Nephron (organoid): ENCODE measurements around the gene GAST.
"Not testable (repeated sequence)": the region's sequence is repeated elsewhere in the genome, so short reads cannot be mapped to it uniquely, and the experiment has no call there.

Source experiments
- H3K27ac Mint-ChIP-seq, 3 experiments: 2 replicates each; pipeline ENCODE4 v1.8.0; 2020; ENCODE audit warnings: mixed read lengths in 3 of 3, mild to moderate bottlenecking in 2 of 3, moderate library complexity in 1 of 3
- H3K27me3 Mint-ChIP-seq: 2 replicates; pipeline ENCODE4 v1.8.0; 2021; ENCODE audit warnings: low read depth, mild to moderate bottlenecking, moderate library complexity, mixed read lengths
- H3K36me3 Mint-ChIP-seq: 2 replicates; pipeline ENCODE4 v1.8.0; 2020; ENCODE audit warnings: low read depth, mixed read lengths
- H3K4me1 Mint-ChIP-seq: 2 replicates; pipeline ENCODE4 v1.8.0; 2020; ENCODE audit warnings: mixed read lengths
- H3K4me3 Mint-ChIP-seq, 3 experiments: 2 replicates each; pipeline ENCODE4 v1.8.0; 2020; ENCODE audit warnings: mild to moderate bottlenecking in 3 of 3, mixed read lengths in 3 of 3, moderate library complexity in 2 of 3
- H3K9me3 Mint-ChIP-seq: 2 replicates; pipeline ENCODE4 v1.8.0; 2020; ENCODE audit warnings: mixed read lengths
- CTCF ChIP-seq, 3 experiments: fragments of 200-600 bp; sonication (generic); IDR thresholded peaks; one replicate each; pipeline ENCODE4 v1.5.0; 2021; ENCODE audit warnings: antibody characterized with exemption in 3 of 3; ENCODE audit not compliant: unreplicated experiment in 3 of 3

GAST gene

GRCh38 chr17:41695134-41695661 is 16.9 kb upstream of the GAST start:
- no peak for TF ChIP-seq CTCF (IDR thresholded peaks at IDR 0.05; ENCODE audit: unreplicated experiment in 3 of 3)
- no peaks in the 10 kb centered on the region for H3K27me3 Mint-ChIP-seq
- peak overlapping the region in 1 of 3 experiments; percentile 57 for H3K27ac Mint-ChIP-seq
- no peaks in the 10 kb centered on the region for H3K9me3 Mint-ChIP-seq
- peaks cover 18% of the 10 kb centered on the region for H3K4me1 Mint-ChIP-seq
- H3K36me3 Mint-ChIP-seq = peaks cover 46% of the 10 kb centered on the region
- no peak overlapping the region for H3K4me3 Mint-ChIP-seq

- Mint-ChIP-seq H3K27ac (peak overlapping the region; percentile 57 to 81 (median 74)), H3K27me3 (no peaks in the 10 kb centered on the region), H3K4me3 (peak overlapping the region; percentile 26 to 62 (median 53)), H3K36me3 (peaks cover 36% of the 10 kb centered on the region), H3K4me1 (peaks cover 18% of the 10 kb centered on the region), H3K9me3 (no peaks in the 10 kb centered on the region)
- peak; percentile 75 to 82 (median 78) for TF ChIP-seq CTCF (IDR thresholded peaks at IDR 0.05; ENCODE audit: unreplicated experiment in 3 of 3)
Measured at GRCh38 chr17:41695954-41696757, 16.0 kb upstream of the GAST start.

- H3K4me3 Mint-ChIP-seq = no peak overlapping the region
- H3K4me1 Mint-ChIP-seq = peaks cover 18% of the 10 kb centered on the region
- H3K27me3 Mint-ChIP-seq = no peaks in the 10 kb centered on the region
- H3K36me3 Mint-ChIP-seq = peaks cover 24% of the 10 kb centered on the region
- no peaks in the 10 kb centered on the region for H3K9me3 Mint-ChIP-seq
- peak overlapping the region in 1 of 3 experiments; percentile 47 for H3K27ac Mint-ChIP-seq
- no peak for TF ChIP-seq CTCF (IDR thresholded peaks at IDR 0.05; ENCODE audit: unreplicated experiment in 3 of 3)
Measured at GRCh38 chr17:41697122-41697962, 14.8 kb upstream of the GAST start.

- H3K27ac Mint-ChIP-seq, H3K36me3 Mint-ChIP-seq, H3K4me3 Mint-ChIP-seq, H3K9me3 Mint-ChIP-seq, H3K27me3 Mint-ChIP-seq: not testable (repeated sequence)
- H3K4me1 Mint-ChIP-seq = peaks cover 23% of the 10 kb centered on the region
Measured at GRCh38 chr17:41700843-41701242, 11.3 kb upstream of the GAST start.

GRCh38 chr17:41702712-41703111 is 9.4 kb upstream of the GAST start:
- peaks cover 8% of the 10 kb centered on the region for H3K4me1 Mint-ChIP-seq
- no peak for TF ChIP-seq CTCF (IDR thresholded peaks at IDR 0.05; ENCODE audit: unreplicated experiment in 3 of 3)
- H3K27ac Mint-ChIP-seq = no peak overlapping the region
- H3K27me3 Mint-ChIP-seq = no peaks in the 10 kb centered on the region
- no peaks in the 10 kb centered on the region for H3K9me3 Mint-ChIP-seq
- H3K36me3 Mint-ChIP-seq = no peaks in the 10 kb centered on the region
- no peak overlapping the region for H3K4me3 Mint-ChIP-seq

- H3K4me3 Mint-ChIP-seq = no peak overlapping the region
- peaks cover 2% of the 10 kb centered on the region for H3K27me3 Mint-ChIP-seq
- TF ChIP-seq CTCF (IDR thresholded peaks at IDR 0.05; ENCODE audit: unreplicated experiment in 3 of 3) = no peak
- no peaks in the 10 kb centered on the region for H3K9me3 Mint-ChIP-seq
- H3K27ac Mint-ChIP-seq = no peak overlapping the region
- no peaks in the 10 kb centered on the region for H3K36me3 Mint-ChIP-seq
- peaks cover 8% of the 10 kb centered on the region for H3K4me1 Mint-ChIP-seq
Measured at GRCh38 chr17:41705271-41705991, 6.7 kb upstream of the GAST start.
